SK-MEL-5 (cell line): ENCODE measurements around the gene CHD3. TPM values are rescaled to one million over a fixed set of nuclear protein-coding genes. Genes with fewer than 3 reads are reported as not detected.
A peak's percentile ranks its signal among the peaks of the same experiment; 100 is the strongest.

ENCODE experiments used
- DNase-seq: peaks from one replicate; pipeline ENCODE4 v3.0.0-alpha.2; 2016; ENCODE audit warnings: low read depth, low spot score
- in situ Hi-C: cut with HindIII; loops from 2 replicates; pipeline ENCODE4 v1.10.0; 2016; ENCODE audit warnings: low sequenced_read_pairs, high pct_unique_total_duplicates, low pct_unique_long_range_greater_than_20kb
- total RNA-seq: library from RNA; depleted of rRNA; stranded (reverse); fragments of >200 nt; shearing (Covaris generic); gene quantifications from 2 replicates; pipeline ENCODE4 v1.2.3, GENCODE V29; 2014

Gene CHD3
- total RNA-seq, 1 experiment from 2014 or later: 68.4 TPM

DNA sequence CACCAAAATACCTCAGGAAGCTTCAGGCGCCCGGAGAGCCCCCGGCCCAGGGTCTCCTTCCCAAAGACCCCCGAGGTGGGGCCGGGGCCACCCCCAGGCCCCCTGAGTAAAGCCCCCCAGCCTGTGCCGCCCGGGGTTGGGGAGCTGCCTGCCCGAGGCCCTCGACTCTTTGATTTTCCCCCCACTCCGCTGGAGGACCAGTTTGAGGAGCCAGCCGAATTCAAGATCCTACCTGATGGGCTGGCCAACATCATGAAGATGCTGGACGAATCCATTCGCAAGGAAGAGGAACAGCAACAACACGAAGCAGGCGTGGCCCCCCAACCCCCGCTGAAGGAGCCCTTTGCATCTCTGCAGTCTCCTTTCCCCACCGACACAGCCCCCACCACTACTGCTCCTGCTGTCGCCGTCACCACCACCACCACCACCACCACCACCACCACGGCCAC, 40.4 kb upstream of the CHD3 start:
- no peak for DNase-seq
- in situ Hi-C loops: no loop called here

DNA sequence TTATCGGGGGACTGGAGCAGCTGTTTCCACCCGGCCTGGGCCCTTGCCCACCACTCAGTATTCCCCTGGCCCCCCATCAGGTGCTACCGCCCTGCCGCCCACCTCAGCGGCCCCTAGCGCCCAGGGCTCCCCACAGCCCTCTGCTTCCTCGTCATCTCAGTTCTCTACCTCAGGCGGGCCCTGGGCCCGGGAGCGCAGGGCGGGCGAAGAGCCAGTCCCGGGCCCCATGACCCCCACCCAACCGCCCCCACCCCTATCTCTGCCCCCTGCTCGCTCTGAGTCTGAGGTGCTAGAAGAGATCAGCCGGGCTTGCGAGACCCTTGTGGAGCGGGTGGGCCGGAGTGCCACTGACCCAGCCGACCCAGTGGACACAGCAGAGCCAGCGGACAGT, 39.9 kb upstream of the CHD3 start:
- DNase-seq: no peak
- in situ Hi-C loops: no loop called here

DNA sequence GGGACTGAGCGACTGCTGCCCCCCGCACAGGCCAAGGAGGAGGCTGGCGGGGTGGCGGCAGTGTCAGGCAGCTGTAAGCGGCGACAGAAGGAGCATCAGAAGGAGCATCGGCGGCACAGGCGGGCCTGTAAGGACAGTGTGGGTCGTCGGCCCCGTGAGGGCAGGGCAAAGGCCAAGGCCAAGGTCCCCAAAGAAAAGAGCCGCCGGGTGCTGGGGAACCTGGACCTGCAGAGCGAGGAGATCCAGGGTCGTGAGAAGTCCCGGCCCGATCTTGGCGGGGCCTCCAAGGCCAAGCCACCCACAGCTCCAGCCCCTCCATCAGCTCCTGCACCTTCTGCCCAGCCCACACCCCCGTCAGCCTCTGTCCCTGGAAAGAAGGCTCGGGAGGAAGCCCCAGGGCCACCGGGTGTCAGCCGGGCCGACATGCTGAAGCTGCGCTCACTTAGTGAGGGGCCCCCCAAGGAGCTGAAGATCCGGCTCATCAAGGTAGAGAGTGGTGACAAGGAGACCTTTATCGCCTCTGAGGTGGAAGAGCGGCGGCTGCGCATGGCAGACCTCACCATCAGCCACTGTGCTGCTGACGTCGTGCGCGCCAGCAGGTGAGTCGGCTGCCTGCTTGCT, 39.3 kb upstream of the CHD3 start:
- no peak for DNase-seq
- in situ Hi-C loops: no loop called here

DNA sequence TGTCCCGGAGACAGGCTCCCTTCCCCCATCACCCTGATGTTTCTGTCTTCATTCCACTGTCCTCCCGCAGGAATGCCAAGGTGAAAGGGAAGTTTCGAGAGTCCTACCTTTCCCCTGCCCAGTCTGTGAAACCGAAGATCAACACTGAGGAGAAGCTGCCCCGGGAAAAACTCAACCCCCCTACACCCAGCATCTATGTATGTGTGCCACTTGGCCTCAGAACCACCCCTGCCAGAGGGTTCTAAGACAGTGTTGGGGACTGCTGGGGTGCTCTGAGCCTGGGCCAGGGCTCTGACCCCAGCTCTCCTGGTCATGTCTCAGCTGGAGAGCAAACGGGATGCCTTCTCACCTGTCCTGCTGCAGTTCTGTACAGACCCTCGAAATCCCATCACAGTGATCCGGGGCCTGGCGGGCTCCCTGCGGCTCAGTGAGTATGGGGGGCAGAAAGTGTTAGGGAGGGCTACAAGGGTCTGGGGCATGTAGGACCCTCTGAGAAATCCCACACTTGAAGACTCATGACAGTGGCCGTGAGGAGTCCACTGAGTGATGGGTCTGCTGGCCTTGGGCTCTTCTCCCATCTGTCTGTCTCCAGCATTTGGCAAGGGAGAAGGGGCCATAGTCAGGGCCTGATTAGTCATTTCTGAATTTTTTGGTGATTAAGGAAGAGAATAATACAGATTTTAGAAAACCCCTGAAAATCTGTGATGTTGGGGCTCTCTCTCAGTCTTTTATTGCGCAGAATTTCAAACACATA, 38.7 kb upstream of the CHD3 start:
- in situ Hi-C loops: no loop called here
- no peak for DNase-seq

DNA sequence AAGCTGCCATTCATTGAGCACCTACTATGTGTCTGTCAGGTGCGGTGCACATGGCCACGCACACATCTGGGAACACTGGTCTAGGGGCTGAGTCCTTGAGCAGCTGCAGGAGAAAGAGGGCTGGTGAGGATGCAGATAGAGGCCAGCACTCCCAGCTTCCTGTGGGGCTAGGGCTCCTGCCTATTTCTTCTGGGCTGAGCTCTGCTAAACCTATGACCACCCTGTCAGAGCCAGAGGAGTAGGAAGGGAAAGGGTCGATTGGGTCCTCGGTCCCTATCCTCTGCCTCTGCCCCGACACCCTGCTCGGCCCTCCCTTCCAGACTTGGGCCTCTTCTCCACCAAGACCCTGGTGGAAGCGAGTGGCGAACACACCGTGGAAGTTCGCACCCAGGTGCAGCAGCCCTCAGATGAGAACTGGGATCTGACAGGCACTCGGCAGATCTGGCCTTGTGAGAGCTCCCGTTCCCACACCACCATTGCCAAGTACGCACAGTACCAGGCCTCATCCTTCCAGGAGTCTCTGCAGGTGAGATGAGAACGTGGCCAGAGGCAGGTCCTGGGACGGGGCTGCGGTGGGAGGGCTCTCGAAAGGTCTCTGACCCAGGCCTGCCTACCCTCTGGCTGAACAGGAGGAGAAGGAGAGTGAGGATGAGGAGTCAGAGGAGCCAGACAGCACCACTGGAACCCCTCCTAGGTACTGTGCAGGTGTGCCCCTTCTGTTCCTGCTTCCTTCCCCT, 37.7 kb upstream of the CHD3 start:
- in situ Hi-C loops: no loop called here
- no peak for DNase-seq

DNA sequence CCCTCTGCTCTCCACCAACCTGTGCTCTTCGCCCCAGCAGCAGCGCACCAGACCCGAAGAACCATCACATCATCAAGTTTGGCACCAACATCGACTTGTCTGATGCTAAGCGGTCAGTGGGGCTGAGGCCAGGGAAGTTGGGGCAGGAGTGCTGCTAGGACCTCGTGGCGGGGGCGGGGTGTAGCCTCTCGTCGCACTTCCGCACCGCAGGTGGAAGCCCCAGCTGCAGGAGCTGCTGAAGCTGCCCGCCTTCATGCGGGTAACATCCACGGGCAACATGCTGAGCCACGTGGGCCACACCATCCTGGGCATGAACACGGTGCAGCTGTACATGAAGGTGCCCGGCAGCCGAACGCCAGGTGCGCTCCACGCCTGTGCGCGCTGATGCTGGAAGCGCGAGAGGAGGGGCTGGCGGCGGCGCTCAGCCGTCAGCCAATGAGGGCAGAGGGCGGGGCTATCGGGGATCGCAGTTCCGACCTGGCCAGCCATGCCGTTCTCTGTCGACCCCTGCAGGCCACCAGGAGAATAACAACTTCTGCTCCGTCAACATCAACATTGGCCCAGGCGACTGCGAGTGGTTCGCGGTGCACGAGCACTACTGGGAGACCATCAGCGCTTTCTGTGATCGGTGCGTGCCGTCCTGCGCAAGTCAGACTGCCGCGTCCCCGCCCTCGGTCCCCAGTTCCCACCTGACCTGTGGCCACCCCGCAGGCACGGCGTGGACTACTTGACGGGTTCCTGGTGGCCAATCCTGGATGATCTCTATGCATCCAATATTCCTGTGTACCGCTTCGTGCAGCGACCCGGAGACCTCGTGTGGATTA, 36.9 kb upstream of the CHD3 start:
- in situ Hi-C loops: no loop called here
- DNase-seq: peak; percentile 90

DNA sequence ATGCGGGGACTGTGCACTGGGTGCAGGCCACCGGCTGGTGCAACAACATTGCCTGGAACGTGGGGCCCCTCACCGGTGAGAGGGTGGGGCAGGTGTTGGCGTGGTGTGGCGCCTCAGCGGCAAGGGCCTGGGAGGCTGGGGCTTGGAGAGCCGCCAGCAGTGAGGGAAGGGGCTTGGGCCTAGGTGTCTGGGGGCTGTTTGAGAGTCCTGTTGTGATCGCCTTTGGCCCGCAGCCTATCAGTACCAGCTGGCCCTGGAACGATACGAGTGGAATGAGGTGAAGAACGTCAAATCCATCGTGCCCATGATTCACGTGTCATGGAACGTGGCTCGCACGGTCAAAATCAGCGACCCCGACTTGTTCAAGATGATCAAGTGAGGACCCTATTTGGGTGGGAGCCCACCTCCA, 36.3 kb upstream of the CHD3 start:
- in situ Hi-C loops: no loop called here
- DNase-seq: no peak

DNA sequence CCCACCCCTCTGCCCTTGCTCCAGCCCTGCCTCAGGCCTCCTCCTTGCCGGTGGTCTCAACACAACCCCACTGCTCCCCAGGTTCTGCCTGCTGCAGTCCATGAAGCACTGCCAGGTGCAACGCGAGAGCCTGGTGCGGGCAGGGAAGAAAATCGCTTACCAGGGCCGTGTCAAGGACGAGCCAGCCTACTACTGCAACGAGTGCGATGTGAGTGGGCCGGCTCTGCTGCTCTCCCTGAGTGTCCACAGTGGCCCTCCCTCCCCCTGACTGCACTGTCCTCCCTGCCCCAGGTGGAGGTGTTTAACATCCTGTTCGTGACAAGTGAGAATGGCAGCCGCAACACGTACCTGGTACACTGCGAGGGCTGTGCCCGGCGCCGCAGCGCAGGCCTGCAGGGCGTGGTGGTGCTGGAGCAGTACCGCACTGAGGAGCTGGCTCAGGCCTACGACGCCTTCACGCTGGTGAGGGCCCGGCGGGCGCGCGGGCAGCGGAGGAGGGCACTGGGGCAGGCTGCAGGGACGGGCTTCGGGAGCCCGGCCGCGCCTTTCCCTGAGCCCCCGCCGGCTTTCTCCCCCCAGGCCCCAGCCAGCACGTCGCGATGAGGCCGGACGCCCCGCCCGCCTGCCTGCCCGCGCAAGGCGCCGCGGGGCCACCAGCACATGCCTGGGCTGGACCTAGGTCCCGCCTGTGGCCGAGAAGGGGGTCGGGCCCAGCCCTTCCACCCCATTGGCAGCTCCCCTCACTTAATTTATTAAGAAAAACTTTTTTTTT, 35.5 kb upstream of the CHD3 start:
- in situ Hi-C loops: no loop called here
- no peak for DNase-seq

DNA sequence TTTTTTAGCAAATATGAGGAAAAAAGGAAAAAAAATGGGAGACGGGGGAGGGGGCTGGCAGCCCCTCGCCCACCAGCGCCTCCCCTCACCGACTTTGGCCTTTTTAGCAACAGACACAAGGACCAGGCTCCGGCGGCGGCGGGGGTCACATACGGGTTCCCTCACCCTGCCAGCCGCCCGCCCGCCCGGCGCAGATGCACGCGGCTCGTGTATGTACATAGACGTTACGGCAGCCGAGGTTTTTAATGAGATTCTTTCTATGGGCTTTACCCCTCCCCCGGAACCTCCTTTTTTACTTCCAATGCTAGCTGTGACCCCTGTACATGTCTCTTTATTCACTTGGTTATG, 34.9 kb upstream of the CHD3 start:
- DNase-seq: no peak
- in situ Hi-C loops: no loop called here

DNA sequence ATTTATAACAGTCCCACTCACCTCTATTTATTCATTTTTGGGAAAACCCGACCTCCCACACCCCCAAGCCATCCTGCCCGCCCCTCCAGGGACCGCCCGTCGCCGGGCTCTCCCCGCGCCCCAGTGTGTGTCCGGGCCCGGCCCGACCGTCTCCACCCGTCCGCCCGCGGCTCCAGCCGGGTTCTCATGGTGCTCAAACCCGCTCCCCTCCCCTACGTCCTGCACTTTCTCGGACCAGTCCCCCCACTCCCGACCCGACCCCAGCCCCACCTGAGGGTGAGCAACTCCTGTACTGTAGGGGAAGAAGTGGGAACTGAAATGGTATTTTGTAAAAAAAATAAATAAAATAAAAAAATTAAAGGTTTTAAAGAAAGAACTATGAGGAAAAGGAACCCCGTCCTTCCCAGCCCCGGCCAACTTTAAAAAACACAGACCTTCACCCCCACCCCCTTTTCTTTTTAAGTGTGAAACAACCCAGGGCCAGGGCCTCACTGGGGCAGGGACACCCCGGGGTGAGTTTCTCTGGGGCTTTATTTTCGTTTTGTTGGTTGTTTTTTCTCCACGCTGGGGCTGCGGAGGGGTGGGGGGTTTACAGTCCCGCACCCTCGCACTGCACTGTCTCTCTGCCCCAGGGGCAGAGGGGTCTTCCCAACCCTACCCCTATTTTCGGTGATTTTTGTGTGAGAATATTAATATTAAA, 34.4 kb upstream of the CHD3 start:
- in situ Hi-C loops: no loop called here
- DNase-seq: no peak

DNA sequence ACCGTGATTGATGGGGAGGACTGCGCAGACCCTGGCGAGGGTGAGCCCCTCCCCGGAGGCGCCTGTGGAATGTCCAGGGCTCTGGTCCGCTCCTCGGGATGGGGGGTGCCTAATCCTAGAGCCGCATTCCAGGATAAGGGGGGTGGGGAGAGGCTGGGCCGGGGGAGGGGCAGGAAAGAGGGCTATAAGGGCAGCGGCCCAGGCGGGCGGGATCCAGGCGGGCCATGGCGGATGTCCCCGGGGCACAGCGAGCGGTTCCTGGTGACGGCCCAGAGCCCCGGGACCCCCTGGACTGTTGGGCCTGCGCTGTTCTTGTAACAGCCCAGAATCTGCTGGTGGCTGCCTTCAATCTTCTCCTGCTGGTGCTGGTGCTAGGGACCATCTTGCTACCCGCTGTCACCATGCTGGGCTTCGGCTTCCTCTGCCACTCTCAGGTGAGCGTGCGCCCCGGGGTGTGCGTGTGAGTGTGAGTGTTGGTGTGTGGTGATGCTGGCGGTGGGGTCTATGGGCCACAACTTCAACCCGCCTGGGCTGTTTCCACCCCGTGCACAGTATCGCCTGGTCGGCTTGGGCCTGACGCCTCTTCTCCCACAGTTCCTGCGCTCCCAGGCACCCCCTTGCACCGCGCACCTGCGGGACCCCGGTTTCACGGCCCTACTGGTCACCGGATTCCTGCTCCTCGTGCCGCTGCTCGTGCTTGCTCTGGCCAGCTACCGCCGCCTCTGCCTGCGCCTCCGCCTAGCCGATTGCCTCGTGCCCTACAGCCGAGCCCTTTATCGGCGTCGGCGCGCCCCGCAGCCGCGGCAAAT, 33.5 kb upstream of the CHD3 start, which contains the start of gene TMEM88:
Gene TMEM88, plus strand, starts transcription at position 216 of the 809 bp plus-strand sequence. Its CDS starts 9 bp downstream, at position 225.
- in situ Hi-C loops: no loop called here
- DNase-seq: no peak

DNA sequence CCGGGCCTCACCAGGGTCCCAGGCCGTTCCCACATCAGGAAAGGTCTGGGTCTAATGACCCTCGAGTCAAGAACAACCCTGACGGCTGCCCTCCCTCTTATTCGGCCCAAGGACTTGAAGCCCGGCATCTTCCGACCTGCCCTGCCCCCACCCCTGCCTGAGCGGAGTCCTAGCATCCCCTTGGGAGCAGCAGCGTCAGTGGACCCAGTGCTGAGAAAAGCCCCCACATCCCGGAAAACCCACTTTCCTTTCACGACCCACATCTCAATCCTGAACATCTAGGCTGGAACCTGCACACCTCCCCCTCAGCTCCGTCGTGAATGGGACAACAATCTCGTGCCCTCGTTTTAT, 33.0 kb upstream of the CHD3 start:
- in situ Hi-C loops: no loop called here

DNA sequence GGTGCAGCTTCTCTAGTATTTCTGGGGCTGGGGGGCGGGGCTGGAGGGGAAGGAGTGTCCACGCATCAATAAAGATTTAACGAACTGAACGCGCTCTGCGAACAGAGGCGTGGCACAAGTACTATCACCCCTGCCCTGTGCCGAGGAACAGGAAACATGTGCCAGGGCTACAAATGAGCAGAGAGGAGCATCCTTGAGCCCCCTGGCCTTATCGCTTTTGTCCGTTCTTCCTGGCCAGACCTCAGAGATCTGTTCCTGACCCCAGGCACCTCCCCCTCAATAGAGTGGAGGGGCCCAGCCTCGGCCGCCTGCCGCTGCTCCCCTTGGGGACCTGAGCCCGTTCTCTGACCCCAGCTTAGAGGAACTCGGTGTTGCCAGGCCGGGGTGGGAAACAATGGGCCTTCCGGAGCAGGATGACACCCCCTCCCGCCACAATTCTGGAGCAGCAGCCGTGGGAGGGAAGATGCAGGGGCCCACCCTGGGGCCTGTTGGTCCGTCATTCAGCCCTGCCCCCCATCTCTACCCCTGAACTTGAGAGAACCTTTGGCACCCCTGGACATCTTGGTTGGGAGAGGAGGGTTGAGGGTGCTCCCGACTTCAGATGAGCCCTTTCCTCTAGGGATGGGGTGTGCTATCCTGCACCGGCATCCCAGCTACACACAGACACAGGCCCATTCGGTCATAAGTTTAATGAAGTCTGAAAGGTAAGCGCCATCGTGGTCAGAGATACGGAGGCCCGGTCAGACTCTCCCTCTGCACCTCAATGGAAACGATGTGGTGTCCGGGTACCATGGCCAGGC, 32.4 kb upstream of the CHD3 start:
- in situ Hi-C loops: no loop called here

More for the DNA sequence above, 33.0 kb upstream of the CHD3 start:
- DNase-seq: no peak

DNA sequence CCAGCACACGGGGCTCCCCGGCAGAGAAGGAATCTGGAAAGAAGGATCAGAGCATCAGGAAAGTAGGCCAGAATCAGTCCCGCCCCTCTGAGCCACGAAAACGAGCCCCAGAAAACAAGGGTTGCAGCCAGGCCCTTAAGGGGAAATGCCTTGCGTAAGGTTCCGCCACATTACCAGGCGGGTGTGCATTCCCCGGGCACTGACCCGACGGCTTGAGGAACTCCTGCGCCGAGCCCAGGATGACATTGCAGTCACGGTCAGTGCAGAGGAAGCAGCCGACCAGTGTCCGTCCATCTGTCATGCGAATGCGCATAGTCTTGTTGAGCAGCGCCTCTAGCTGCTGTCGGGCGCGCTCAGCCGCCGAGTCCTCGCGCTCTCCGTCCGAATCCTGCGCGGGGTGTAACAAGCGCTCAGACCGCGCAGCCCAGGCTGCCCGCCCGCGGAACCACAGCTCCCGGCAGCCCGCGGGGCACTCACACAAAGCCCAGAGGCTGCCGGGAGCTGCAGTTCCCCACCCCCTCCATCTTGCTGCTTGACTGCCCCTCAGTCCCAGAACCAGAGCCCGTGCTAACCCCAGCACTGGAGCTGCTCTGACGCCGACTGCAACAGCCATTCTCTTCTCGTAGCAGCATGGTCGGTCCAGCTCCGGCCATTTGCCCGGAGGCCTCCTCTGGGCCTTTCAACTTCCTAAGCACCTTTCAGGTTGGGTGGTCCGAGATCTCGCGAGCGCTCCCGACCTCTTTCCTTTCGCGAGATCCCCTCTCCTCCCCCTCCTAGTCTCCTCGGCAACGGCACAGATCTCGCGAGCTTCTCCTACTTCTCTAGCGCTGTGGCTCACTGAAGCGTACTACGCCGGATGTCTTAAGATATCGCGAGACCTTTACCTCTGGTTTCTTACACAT, 31.5 kb upstream of the CHD3 start, which contains the start of gene NAA38:
Gene NAA38, minus strand, starts transcription at position 749 of the 902 bp plus-strand sequence. Its CDS starts 96 bp downstream, at position 653.
- DNase-seq: peak; percentile 100
- in situ Hi-C loops: no loop called here

More for the DNA sequence above, 32.4 kb upstream of the CHD3 start:
- DNase-seq: no peak
